Body of pancreas (tissue), 4 donors: ENCODE results near the gene PRR27. TPM values are rescaled to one million over a fixed set of nuclear protein-coding genes. Genes with fewer than 3 reads are reported as not detected.

Experiments used
- ATAC-seq: fragments of 150-250 bp; one replicate; pipeline ENCODE4 v1.9.1; 2016
- DNase-seq, 4 donors: peaks; one replicate each; pipeline ENCODE4 v3.0.0-alpha.2; 2019
- H3K27ac ChIP-seq, 4 donors: fragments of 200-600 bp; sonication (generic); 1 replicate in 3 of 4; 2 replicates in 1 of 4; pipeline versions ENCODE4 v1.5.1 to v1.6.1; 2016 to 2019; ENCODE audit warnings: mild to moderate bottlenecking in 1 of 4, mixed read lengths in 1 of 4, moderate library complexity in 1 of 4
- H3K27me3 ChIP-seq, 2 donors: fragments of 200-600 bp; sonication (generic); one replicate each; pipeline ENCODE4 v1.6.0; 2016; ENCODE audit warnings: mild to moderate bottlenecking in 1 of 2
- H3K36me3 ChIP-seq, 2 donors: fragments of 200-600 bp; sonication (generic); replicated peaks in 1 of 2; 2 replicates each; pipeline ENCODE4 v1.5.1; 2016; ENCODE audit warnings: low read depth in 2 of 2; ENCODE audit not compliant: insufficient read depth in 1 of 2
- H3K4me1 ChIP-seq: fragments of 200-600 bp; sonication (generic); one replicate; pipeline ENCODE4 v1.6.0; 2016
- H3K4me3 ChIP-seq, 2 donors: fragments of 200-600 bp; sonication (generic); 1 replicate in 1 of 2; 2 replicates in 1 of 2; pipeline ENCODE4 v1.5.1; 2016 to 2019
- H3K9me3 ChIP-seq, 3 donors: fragments of 200-600 bp; sonication (generic); 1 replicate in 2 of 3; 2 replicates in 1 of 3; pipeline ENCODE4 v1.5.1; 2016
- CTCF ChIP-seq, 7 experiments: fragments of 450-650 bp in 4 of 7; fragments of 200-600 bp in 3 of 7; sonication (generic) in 3 of 7; IDR thresholded peaks; one replicate each; pipeline ENCODE4 v1.5.1; 2016 to 2019; ENCODE audit warnings: antibody characterized with exemption in 7 of 7
- POLR2A ChIP-seq, 3 donors: fragments of 450-650 bp; IDR thresholded peaks; one replicate each; pipeline ENCODE4 v1.6.1; 2016; ENCODE audit warnings: antibody characterized with exemption in 3 of 3, mild to moderate bottlenecking in 2 of 3
- WGBS, 2 donors: methylation state at CpG; one replicate each; pipeline ENCODE4 v1.1.5; 2017; 5-methylcytosine and 5-hydroxymethylcytosine counted together
- intact Hi-C: fragments of 100-400 bp; cut with DNase I; formaldehyde crosslinking; loops from one replicate; pipeline ENCODE4 v1.15.1; 2023
- total RNA-seq, 2 donors: library from RNA; depleted of rRNA; stranded (reverse); fragments of >200 nt; gene quantifications; one replicate each; pipeline ENCODE4 v1.1.0, GENCODE V29; 2016

Gene PRR27
- not detected for total RNA-seq

DNA sequence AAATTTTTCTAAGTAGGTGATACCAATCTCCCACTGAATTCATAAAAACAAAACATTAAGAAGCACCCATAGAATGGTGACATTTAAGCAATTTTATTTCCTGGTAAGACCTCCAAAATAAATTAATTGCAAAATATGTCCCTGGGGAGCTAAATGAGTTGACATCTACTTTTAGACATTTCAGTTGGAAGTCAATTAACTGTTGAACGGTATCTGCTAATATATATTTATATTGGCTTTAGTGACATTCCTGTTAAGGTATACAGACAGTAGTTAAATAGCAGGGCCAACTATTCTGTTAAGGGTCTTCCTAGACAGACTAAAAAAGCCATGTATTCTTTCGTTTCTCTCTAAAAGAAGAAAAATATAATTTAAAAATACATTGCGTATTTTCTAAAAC lies at the start of gene PRR27:
TSS of gene PRR27 (plus strand) at position 301 of the 400 bp plus-strand sequence. CDS start 139 bp downstream, outside the sequence.
- no peaks in the 10 kb centered on the region for H3K27me3 ChIP-seq
- no peaks in the 10 kb centered on the region for H3K36me3 ChIP-seq
- no peaks in the 10 kb centered on the region for H3K4me1 ChIP-seq
- no peaks in the 10 kb centered on the region for H3K9me3 ChIP-seq
- ATAC-seq (no peak), DNase-seq (no peak)
- intact Hi-C loops = no loop called here
- WGBS, 2 donors = 81 to 88% methylated on average over 3 of the region's 3 CpGs
- H3K4me3 ChIP-seq = no peak within 1 kb of the TSS
- TF ChIP-seq POLR2A (IDR thresholded peaks at IDR 0.05) = no peak
- no peak within 1 kb of the TSS for H3K27ac ChIP-seq

- TF ChIP-seq CTCF (IDR thresholded peaks at IDR 0.05) (no peak), POLR2A (IDR thresholded peaks at IDR 0.05) (no peak)
- no peak overlapping the region for H3K4me3 ChIP-seq
- ATAC-seq (no peak), DNase-seq (no peak)
- no peak overlapping the region for H3K27ac ChIP-seq
- H3K4me1 ChIP-seq = no peaks in the 10 kb centered on the region
- intact Hi-C loops = no loop called here
- no peaks in the 10 kb centered on the region for H3K36me3 ChIP-seq
- H3K9me3 ChIP-seq = no peaks in the 10 kb centered on the region
- no peaks in the 10 kb centered on the region for H3K27me3 ChIP-seq
These were observed 43.1 kb upstream of the PRR27 start for GRCh38 chr4:70110917-70111316.

DNA sequence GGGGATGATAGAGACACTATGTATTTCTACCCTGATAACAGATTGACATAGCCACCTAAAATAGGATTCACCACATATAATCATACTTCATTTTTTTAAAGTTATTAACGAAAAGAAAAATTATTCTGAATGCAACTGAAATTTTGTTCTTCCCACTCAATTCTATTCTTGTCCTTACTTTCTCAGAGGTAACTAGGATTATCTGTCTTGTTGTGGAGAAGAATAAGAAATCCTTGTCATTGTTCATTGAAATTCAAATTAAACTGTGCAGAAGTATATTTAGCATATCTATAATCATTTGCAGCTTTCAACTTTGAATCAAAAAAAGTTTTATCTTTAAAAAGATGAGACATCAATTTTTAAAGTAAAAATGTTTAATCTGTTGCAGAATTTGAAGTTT lies 40.4 kb upstream of the PRR27 start:
- Histone ChIP-seq H3K27ac (no peak overlapping the region), H3K4me1 (no peaks in the 10 kb centered on the region), H3K9me3 (no peaks in the 10 kb centered on the region), H3K36me3 (no peaks in the 10 kb centered on the region), H3K27me3 (no peaks in the 10 kb centered on the region), H3K4me3 (no peak overlapping the region)
- WGBS, 2 donors = 67 to 81% methylated on average over 1 of the region's 1 CpG
- TF ChIP-seq CTCF (IDR thresholded peaks at IDR 0.05) (no peak), POLR2A (IDR thresholded peaks at IDR 0.05) (no peak)
- intact Hi-C loops = no loop called here
- ATAC-seq = no peak
- no peak for DNase-seq

- Histone ChIP-seq H3K9me3 (no peaks in the 10 kb centered on the region), H3K27me3 (no peaks in the 10 kb centered on the region), H3K27ac (no peak overlapping the region), H3K36me3 (no peaks in the 10 kb centered on the region), H3K4me3 (no peak overlapping the region), H3K4me1 (no peaks in the 10 kb centered on the region)
- DNase-seq (no peak), ATAC-seq (no peak)
- intact Hi-C loops = no loop called here
- TF ChIP-seq CTCF (IDR thresholded peaks at IDR 0.05) (no peak), POLR2A (IDR thresholded peaks at IDR 0.05) (no peak)
- 34 to 36% methylated on average over 2 of the region's 2 CpGs for WGBS, 2 donors
These were observed 39.9 kb upstream of the PRR27 start for GRCh38 chr4:70114096-70114495.

DNA sequence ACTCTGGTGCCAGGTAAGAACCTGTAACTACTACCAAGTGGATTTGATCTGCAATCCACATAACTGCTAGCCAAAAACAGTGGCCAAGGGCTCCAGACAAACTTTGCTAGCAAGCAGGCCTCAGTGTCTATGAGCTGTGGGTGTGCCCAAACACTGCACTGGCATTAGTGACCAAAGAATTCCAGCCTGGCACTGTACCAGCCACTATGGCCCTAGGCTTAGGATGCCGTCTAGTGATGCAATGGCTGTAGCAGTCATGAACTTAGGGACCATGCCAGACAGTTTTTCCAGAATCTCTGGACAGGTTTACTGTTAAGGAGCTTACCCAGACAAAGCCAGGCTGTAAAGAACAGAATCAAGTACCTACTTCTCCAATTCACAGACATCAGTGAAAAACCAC lies 33.7 kb upstream of the PRR27 start:
- no peaks in the 10 kb centered on the region for H3K4me1 ChIP-seq
- no peak overlapping the region for H3K27ac ChIP-seq
- no peaks in the 10 kb centered on the region for H3K9me3 ChIP-seq
- TF ChIP-seq POLR2A (IDR thresholded peaks at IDR 0.05) (no peak), CTCF (IDR thresholded peaks at IDR 0.05) (no peak)
- ATAC-seq = no peak
- no peaks in the 10 kb centered on the region for H3K36me3 ChIP-seq
- DNase-seq = no peak
- intact Hi-C loops = no loop called here
- H3K4me3 ChIP-seq = no peak overlapping the region
- no peaks in the 10 kb centered on the region for H3K27me3 ChIP-seq
- whole genome bisulfite sequencing, 2 donors = 40 to 84% methylated on average over 1 of the region's 1 CpG
